DLD1 (cell line): ENCODE data around the gene ETV6.

Source experiments
- in situ Hi-C: cut with HindIII; loops from 2 replicates; pipeline ENCODE4 v1.10.0; 2017; ENCODE audit warnings: low sequenced_read_pairs

ETV6 gene

GRCh38 chr12:11642785-11643184 is 6.7 kb upstream of the ETV6 start:
- in situ Hi-C loops: no loop called here

DNA sequence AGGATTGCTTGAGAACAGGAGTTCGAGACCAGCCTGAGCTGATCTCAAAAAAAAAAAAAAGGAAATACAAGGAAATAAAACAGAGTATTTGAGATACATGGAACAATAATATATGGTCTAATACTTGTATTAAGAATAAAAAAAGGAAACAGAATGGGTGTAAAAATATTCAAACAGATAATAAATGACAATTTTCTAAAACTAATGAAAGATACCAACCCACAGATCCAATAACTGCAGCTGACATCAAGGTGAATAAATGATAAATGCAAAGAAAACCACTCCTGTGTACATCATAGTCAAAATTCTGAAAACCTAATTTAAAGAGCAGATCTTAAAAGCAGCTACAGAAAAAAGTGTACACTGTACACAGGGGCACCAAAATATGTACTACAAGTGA is 4.1 kb upstream of the ETV6 start:
- in situ Hi-C loops: no loop called here

- in situ Hi-C loops: no loop called here
Measured at GRCh38 chr12:11648514-11649412, 711 bp upstream of the ETV6 start.

- in situ Hi-C loops: no loop called here
Measured at GRCh38 chr12:11650286-11651281, 1.1 kb downstream of the ETV6 start.

GRCh38 chr12:11651381-11651780 is 1.9 kb downstream of the ETV6 start:
- in situ Hi-C loops: no loop called here

DNA sequence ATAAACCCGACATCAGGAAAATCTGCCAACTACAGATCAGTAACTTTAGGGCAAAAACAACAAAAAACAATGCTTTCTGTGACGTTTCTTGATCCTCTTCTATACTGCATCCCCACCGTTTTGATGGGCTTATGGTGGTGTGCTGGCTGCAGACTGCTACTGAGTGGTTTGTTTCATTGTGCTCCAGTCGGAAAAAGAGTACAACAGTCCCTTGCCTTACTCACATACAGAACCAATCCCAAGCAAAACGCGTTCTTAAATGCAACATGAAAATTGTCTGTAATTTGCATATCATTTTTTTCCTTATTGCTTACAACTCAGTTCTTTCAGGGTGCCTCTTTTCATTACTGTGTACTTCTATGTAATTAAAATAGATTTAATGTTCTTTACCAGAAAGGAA is 2.3 kb downstream of the ETV6 start:
- in situ Hi-C loops: no loop called here

DNA sequence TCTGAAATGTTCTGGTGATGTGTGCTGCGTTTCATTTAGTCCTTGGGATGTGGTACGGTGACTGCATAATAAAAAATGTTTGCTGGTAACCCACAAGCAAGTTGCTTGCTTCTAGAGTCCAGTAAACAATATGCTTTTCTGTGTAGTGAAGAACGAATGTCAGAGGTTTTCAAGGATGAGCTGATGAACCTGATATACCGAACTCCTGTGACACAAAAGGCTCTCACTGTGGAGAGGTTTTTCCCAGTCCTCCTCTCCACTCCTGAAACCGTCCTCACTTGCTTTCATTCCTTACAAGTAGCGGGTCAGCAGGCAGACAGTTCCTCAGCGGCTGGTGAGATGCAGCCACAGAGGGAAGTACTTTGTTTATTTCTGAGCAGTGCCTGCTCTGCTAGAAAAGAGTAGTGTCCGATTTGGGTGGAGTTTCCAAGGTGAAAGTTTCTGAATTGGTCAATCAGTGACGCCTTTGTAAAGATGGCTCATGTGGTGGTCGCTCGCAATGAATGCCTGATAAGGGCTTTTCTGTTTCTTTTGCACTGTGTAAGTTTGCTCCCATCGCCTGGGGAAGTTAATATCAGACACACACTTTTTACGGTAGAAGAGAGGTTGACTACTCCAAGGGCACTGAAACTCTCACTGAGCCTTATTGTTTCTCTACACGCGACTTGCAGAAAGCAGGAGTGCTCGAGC is 3.0 kb downstream of the ETV6 start:
- in situ Hi-C loops: no loop called here

DNA sequence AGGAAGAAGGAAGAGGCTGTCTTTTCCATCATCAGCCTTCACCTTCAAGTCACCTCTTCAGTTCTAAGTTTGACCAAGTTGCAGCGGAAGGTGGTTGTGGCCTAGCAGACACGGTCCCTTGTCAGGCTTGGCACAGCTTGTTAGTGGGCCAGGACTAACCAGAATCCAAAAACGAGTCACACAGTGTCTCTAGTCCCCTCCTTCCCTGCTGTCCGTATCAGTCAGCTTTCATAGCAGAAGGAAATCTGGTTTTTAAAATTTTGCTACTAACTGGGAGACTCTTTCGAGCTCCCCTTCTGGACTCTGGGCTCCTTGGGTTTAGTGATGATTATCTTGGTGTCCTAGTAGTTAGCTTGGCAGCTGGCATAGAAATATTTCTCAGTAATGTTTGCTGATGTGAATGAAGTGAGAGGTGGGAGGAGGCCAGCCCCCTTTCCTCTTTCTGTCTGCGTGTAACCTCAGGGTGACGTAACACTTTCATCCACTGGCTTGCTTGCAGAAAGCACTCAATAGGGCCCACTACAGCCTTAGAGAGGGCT is 3.8 kb downstream of the ETV6 start:
- in situ Hi-C loops: no loop called here

DNA sequence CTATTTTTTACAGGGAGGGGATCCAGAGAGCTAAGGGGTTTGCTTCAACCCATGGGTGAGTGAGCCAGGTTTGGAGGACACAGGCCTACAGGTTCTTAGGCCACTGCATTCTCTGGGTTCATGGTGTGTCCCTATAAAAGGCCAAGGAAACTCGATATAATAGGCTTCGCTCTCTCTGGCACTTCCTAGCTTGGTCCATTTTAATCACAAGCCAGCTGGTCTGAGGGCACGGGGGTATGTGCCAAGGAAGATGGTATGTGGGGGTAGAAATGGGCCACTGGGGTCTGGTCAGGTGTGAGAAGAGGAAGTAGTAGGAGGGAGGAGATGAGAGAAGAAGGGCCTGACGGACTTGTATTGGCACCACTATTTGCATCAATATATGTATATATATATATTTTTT is 4.9 kb downstream of the ETV6 start:
- in situ Hi-C loops: no loop called here

- in situ Hi-C loops: no loop called here
Measured at GRCh38 chr12:11654802-11655201, 5.3 kb downstream of the ETV6 start.

DNA sequence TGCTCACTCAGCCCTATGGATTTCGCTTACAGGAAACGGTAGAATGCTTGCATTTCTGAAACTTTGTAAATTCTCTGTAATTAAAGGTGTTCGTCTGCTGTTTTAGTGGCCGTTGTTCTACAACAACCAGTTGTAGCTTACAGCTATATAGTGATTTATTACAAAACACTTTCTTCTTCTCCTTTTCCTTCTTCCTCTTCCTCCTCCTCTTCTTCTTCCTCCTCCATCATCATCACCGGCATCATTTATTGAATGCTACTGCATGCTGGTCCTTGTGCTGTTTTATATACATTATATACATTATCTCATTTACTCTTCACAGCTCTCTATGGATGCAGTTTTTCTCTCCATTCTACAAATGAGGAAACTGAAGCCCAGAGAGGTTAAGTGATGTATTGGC is 6.4 kb downstream of the ETV6 start:
- in situ Hi-C loops: no loop called here

DNA sequence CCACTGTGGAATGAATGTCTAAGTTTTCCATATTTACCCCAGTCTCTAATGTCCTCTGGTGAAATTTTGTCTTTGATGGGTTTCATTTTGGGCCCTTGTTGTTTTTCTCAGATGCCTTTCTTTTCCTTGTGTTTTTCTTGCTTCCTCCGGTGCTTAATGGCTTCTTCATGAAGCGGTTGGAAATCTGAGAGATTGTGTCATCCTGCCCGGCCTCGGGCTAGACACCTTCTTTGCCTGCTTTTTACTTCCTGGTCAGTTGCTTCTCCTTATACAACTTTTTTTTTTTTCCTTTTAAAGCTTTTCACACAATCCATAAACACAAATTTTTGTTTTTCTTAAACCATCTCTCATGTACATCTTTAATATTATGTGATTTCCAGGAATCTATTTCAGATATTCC is 7.1 kb downstream of the ETV6 start:
- in situ Hi-C loops: no loop called here

- in situ Hi-C loops: no loop called here
Measured at GRCh38 chr12:11657511-11657910, 8.0 kb downstream of the ETV6 start.

GRCh38 chr12:11658791-11659190 is 9.3 kb downstream of the ETV6 start:
- in situ Hi-C loops: no loop called here

DNA sequence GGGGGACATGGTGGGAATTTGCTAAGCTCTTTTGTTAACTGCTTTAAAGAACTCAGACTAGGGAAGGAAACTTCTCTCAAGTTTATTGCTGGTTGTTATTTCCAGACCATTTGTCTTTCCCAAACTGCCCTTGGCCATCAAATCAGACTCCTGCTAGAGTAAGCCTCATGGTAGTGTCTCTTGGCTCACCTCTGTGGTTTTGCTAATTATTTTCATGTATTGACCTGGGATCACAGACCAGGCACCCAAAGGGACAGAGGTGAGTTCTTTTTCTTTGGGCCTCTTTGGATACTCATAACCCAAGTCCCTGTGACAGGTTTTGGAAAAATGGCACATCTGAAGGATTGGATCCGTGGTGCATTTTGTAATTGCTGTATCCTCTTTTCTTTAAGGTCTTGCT is 11.2 kb downstream of the ETV6 start:
- in situ Hi-C loops: no loop called here

GRCh38 chr12:11661491-11662089 is 12.1 kb downstream of the ETV6 start:
- in situ Hi-C loops: no loop called here

DNA sequence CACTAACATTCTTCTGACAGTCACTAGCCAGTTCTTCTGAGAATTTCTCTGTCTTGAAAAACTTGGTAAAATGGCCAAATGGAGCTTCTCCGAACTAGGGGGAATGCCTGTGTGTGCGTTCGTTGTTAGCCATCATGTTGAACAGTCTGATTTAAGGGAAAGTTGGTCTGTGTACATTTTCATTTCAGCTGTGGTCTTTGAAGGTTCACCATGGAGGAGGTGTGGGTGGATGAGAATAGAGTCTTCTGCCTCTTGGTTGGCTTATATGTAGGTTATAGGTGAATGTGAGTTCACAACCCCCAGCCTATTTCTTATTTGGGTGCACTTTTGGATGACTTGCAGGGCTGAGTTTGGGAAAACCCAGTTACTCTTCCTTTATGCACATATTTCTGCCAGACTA is 12.9 kb downstream of the ETV6 start:
- in situ Hi-C loops: no loop called here

- in situ Hi-C loops: no loop called here
Measured at GRCh38 chr12:11663130-11663529, 13.7 kb downstream of the ETV6 start.

DNA sequence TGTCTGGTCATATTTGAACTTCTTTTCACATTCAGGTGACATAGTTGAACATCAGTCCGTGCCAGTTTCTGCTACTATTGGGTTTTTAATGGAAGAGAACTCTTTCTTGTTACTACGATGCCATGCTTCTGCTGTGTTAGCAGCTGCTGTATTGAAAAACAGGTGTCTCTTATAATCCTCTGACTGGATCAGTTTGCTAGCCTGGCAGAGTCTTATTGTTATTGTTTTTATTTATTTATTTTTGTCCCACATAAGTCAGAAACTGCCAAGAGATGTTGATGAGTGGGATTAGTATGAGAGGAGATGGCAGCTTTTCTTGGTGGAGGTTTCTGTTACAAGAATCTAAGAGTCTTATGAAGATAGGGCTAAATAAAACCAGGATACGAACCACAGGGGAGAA is 14.6 kb downstream of the ETV6 start:
- in situ Hi-C loops: no loop called here
